Stimulated activated CD4-positive, alpha-beta T cell treated with anti-CD3 and anti-CD28 coated beads, Interleukin-2, amount 100 ng/mL, for 4 hours (primary cell): Measurements from ENCODE around the gene RIC1.
"Not testable (repeated sequence)": the region's sequence is repeated elsewhere in the genome, so short reads cannot be mapped to it uniquely, and the experiment has no call there.

Experiments used
- DNase-seq: peaks from one replicate; pipeline ENCODE4 v3.0.0-alpha.2; 2020; ENCODE audit warnings: low read depth

Gene RIC1

DNA sequence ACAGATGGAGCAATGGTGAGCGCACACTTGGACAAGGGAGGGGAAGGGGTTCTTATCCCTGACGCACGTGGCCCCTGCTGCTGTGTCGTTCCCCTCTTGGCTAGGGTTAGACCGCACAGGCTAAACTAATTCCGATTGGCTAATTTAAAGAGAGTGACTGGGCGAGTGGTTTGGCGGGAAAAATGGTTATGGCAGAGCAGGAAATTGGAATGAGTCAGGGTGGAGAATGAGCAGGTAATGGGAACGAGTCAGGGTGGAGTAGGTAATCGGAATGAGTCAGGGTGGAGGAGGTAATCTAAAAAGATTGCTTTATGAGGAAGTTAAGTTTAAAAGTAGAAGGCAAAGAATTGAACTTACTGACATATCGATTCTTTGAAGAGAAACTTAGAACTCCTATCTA, 46.1 kb downstream of the RIC1 start:
- DNase-seq: not testable (repeated sequence)

DNA sequence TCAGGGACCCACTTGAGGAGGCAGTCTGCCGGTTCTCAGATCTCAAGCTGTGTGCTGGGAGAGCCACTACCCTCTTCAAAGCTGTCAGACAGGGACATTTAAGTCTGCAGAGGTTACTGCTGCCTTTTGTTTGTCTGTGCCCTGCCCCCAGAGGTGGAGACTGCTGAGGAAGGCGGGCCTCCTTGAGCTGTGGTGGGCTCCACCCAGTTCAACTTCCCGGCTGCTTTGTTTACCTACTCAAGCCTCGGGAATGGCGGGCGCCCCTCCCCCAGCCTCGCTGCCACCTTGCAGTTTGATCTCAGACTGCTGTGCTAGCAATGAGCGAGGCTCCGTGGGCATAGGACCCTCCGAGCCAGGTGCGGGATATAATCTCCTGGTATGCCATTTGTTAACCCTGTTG, 54.7 kb downstream of the RIC1 start:
- DNase-seq: not testable (repeated sequence)

DNA sequence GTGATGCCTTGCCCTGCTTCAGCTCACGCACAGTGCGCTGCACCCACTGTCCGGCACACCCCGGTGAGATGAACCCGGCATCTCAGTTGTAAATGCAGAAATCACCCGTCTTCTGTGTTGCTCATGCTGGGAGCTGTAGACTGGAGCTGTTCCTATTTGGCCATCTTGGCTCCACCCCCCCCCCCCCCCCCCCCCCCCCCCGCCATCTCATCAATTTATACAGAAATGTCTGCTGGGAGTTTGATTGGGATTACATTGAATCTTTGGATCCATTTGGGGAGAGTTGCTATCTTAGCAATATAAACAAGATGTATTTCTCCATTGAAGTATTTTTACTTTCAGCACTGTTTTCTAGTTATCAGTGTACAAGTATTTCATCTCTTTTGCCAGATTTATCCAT, 55.2 kb downstream of the RIC1 start:
- DNase-seq: no peak

DNA sequence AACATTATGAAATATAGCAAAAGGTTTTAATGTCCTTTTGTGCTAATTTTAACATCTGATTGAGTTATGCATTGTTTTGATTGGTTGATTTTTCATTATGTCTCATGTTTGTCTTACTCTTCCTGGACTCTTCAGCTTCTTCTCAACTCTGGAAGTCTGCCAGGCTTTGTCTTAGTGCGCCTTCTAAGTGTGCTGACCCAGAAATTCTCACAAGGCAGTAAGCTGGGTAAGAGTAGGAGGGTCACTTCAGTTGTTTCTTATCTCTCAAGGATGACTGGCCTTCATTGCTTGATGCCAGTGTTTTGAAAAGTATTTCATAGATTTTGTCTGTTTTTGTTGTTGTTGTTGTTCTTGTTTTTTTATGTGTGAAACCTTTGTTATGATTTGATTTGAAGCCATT, 59.2 kb downstream of the RIC1 start:
- DNase-seq: no peak

DNA sequence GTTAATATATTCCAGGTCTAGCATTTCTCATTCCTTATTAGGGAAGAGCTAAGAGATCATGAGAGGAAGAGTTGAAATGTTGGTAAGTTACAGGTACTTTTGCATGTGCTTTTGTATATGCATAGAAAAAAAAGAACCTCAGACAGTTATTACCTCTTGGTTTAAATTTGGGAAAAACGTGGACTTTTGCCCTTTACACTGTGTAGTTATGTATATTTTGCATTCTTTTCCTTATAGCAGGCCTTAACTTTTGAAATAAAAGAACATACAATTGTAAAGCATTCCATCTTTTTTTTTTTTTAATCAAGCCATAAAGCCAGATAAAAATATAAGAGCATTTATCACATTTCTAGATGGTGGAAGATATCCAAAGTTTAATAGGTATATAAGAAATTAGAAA, 61.4 kb downstream of the RIC1 start:
- no peak for DNase-seq

DNA sequence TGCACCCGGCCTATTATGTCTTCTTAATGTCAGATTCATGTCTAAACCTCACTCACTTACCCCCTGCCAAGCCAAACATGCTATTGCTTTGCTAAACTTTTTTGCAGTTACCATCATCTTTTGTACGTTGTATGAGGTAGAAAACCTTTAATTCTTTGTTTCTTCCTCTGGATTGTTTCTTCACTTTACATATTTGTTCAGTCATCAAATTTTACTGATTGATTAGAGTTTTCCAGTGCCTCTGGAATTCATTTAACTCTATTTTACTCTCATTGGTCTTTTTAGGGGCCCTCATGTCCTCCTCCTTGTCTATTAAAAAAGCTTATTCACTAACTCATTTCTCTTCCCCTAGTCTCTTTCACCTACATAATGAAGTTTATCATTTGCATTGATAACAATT, 67.0 kb downstream of the RIC1 start:
- no peak for DNase-seq

DNA sequence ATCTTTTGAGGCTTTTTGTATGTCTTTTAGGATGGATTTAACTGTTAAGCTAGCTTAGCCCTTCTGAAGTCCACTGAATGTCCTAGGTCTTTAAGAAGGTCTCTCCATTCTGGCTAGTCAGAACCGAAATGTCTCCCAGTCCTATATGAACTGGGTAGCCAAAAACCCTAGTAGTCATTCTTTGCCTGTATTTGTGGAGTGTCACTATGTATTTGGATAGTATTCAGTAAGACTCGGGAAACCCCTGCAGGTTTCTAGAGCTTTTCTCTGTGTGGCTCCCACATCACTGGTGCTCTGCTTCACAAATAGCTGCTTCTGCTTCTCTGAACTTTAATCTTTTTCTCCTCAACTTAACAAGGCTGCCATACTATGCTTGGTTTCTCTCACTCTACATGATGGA, 68.0 kb downstream of the RIC1 start:
- DNase-seq: no peak

DNA sequence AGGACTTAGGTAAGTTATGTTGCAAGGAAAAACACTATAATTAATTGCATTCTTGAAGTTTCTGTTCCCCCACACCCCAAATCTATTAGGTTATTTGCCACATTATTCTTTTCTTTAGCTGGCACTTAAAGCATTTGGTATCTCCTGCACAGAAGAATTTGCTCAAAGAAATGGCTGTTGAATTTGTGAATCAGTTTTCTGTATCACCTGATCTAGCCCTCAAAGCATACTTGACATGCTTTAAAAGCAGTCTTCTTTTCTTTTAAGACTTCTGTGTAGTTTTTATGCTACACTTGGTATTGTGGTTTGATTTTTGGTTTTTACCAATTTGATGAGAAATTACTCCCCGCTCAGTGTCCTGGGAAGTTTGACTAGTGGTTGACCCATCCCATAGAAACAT, 69.1 kb downstream of the RIC1 start:
- DNase-seq: no peak

DNA sequence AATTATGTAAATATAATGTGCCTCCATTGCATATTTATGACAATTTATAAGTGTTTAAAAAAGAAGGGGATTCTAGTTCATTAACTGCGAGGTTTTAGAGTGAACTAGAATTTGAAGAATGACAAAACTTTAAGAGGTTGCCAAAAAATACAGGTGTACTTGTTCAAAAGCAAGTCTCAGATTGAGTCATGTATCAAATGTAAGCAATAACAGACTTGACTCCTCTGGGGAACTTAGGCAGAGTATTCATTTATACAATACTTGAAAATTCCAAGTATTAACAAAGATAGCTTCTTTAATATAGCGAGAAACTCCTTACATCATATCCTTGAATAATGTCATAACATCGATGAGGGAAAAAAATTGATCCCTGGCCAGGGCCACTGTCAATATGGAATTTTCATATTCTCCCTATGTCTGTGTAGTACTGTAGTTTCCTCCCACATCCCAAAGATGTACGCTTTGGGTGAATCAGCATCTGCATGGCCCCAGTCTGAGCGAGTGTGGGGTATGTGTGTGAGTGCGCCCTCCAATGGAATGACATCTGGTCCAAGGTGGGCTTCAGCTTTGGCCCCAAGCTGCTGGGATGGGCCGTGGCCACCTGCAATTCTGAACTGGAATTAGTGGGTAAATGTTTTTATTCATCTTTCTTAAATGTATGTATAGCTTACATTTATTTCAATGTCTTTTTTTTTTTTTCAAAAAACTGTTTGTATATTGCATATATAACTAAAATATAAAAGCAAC, 70.1 kb downstream of the RIC1 start:
- no peak for DNase-seq

DNA sequence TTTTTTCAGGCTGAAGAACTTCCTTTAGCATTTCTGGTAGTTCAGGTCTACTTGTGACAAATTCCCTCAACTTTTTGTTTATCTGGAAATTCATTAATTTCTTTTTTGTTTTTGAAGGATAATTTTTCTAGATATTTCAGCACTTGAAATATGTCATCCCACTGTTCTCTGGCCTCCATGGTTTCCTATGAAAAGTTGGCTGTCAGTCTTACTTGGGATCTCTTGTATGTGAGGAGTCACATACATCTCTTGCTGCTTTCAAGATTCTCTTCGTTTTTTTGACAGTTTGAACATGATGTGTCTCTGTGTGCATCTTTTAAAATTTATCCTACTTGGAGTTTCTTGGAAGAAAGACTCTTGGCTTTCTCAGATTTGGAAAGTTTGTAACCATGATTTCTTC, 79.5 kb downstream of the RIC1 start:
- no peak for DNase-seq

DNA sequence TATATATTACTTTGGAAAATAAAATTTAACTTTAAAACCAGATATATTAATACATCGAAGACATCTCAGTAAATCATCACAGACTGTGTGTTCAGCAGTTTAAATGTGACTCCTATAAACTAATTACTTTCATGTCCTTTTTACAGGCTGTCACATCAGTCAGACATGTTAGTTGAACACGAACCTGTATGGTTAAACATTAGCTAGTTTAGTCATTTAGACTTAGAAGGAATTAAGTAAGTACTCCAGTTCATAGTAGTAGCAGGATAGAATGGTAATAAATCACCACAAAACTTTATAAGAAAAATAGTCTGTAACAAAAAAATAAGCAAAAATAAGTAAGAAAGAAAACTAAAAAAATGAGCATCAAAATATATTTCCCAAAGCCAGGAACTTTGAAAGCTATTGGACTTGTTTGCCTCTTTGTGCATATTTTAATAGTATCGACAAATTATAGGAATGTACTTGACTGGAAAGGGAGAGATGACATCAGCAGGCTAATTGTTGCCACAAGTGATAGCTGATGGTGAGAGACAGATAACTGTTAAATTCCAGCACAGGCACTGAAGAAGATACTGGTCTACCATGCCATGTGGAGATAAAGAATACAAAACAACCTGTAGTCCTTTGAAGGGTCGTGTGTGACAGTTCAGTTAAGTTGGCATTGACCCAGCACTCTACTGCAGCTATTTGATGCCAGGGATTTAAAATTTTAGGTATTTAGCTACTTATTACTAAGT, 83.9 kb downstream of the RIC1 start:
- DNase-seq: no peak

DNA sequence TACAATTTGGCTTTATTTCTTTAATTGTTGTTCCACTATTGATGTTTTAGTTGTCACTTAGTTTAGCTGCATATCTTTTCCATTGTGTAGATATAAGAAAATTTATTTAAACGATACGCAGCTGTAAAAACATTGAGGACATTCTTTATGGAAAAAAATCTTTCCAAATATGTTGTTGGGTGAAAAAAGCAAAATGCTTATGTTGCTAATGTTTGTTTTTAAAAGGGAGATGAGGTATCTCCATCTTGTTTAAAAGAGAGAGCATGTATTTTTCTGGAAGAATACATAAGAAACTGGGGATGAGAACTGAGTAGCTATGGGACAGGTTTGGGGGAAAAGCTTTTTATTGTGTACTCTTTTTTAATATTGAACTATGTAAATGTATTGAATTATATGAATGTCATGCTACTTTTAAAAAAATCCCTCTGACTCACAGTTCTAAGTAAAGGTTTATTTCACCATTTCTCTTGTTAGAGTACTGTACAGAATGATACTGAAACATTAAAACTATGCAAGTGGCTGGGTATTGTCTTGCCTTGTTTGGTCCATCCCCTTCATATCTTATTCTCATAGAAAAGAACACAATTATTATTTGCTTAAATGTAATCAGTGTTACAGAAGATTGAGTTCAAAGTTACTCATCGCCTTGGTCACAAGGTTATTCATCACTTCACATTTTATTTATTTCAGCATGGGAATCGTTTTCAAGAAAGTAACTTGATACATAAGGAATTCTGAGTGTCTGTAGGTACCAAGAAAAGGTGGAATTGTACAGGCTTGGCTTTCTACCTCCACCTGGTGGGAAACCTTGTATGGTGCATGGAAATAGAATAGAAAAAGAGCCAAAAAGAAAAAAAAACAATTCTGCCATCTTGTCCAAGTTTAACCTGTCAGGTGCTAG, 85.8 kb downstream of the RIC1 start:
- DNase-seq: no peak

DNA sequence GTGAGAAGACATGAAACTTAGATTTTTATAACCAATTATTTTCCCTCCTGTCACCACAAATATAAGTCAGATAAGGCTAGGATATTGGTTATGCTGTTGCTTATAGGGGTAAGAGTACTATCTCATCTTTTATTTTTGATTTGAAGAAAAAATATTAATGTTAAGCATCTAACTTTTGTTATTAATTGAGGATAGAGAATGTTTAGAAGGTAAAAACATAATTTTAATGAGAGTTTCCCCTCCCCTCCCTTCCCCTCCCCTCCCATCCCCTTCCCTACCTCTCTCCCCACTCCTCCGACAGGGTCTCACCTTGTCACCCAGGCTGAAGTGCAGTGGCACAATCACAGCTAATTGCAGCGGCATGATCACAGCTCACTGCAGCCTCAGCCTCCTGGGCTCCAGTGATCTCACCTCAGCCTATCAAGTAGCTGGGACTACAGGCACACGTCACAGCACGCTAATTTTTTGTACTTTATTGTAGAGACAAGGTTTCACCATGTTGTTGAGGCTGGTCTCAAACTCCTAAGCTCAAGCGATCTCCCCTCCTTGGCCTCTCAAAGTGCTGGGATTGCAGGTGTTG, 86.7 kb downstream of the RIC1 start:
- DNase-seq: no peak

DNA sequence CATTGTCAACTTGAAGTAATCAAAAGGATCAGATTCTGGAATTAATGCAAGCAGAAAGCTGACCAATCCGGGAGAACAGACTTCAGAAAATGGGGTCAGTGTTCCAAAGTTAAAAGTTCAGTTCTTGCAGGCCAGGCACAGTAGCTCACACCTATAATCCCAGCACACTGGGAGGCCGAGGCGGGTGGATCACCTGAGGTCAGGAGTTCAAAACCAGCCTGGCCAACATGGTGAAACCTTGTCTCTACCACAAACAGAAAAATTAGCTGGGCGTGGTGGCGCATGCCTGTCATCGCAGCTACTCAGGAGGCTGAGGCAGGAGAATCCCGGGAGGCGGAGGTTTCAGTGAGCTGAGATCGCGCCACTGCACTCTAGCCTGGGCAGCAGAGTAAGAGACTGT, 88.5 kb downstream of the RIC1 start:
- not testable (repeated sequence) for DNase-seq

DNA sequence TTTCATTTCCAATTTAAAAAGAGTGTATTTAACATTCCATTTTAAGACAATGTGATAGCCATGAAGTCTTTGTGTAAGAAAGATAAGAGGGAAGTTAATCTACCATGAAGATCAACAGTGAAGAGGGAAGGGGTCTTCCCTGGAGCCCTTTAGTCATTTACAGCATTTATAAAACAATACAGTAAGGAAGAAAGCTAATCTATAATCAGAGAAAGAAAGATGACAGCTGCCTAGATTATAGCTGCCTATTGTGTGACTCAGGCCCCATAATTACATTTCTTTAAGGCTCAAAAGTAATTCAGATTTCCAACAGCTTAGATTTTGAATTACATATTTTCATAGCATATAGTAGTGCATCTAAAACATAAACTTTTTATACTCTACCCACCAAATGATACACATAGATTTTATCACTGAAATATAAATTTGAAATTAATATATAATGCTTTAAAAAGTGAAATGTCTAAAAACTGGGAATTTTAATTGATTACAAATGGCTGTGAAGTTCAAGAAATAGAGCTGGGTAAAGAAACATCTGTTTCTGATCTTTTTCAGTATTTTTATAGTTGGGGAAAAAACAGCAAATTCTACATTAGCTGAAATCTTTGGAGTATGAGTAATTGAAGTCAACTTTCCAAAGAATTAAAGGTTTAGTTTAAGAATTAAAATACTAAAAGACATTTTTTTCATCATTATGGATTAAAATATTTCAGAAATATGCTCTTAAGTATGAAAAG, 89.6 kb downstream of the RIC1 start:
- no peak for DNase-seq

DNA sequence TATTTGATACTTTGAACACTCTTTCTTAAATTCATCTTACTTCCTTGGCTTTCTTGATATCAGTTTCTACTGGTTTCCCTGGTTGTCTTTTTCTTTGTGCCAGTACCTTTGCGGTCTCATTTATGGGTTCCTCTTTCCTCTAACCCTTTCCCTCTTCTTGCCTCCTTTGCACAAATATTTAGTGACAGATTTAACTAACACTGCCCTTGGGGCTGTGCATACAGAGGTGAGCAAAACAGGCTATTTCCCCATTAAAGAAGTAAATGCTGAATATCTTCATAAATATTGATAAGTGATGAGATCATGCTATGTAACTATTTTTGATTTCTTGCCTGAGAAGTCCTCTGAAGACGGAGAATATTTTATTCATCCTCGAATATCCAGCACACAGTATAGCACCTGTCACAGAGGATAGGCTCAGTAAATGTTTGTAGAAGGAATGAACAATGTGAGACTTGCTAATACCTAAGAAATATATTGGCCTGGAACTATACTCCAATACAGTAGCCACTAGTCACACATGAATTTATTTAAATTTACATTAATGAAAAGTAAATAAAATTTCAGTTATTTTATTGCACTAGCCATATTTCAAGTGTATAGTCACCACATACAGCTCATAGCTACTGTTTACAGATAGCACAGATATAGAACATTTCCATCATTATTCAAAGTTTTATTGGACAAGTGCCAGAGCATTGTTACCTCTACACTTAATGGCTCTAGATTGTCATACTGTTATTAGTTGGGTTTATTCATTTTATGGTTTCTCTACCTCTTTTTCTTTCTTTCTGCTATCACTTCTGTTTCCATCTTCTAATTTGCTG, 90.4 kb downstream of the RIC1 start:
- DNase-seq: no peak

DNA sequence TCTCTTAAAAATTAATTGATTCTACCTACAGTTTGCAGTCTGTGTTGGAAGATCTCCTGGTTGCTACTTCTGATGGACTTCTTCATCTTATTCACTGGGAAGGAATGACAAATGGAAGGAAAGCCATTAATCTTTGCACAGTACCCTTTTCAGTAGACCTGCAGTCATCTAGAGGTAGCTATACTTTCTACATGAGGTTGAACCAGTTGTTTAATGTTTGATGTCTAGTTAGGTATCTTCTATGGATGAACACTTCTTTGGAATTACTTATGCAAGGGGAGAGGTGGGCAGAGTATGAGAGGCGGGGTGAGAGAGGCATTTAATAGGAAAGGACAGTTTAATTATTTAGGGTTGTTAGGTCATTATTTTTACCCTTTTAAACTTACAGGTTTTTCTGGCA, 91.2 kb downstream of the RIC1 start:
- DNase-seq: no peak

DNA sequence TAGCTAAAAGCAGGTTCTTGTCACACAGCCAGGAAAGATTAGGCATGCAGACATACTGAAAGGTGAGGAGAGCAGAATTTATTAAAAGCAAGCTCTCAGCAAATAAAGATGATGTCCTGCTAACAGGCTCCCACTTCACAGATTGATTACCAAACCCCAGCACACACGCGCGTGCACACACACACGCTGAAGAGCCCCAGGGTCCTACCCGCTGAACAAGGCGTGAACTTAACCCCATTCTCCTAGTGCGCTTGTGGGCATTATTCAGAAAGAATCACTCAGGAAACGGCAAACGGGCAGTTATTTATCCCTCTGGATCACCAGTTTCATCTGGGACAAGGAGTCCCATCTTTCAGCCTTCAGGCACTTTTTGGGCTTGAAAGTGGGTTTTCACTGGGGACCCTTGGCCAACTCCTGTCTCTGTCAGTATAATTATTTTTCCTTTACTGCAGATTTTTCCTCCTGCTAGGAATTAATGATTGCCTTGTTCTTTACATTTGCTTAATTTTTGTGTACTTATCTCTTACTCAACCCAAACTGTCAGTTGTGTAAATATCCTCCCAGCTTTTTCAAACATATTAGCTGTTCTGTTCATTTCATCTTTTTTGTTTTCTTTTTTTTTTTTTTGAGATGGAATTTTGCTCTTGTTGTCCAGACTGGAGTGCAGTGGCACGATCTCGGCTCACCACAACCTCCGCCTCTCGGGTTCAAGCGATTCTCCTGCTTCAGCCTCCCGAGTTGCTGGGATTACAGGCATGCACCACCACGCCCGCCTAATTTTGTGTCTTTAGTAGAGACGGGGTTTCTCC, 92.6 kb downstream of the RIC1 start:
- no peak for DNase-seq

DNA sequence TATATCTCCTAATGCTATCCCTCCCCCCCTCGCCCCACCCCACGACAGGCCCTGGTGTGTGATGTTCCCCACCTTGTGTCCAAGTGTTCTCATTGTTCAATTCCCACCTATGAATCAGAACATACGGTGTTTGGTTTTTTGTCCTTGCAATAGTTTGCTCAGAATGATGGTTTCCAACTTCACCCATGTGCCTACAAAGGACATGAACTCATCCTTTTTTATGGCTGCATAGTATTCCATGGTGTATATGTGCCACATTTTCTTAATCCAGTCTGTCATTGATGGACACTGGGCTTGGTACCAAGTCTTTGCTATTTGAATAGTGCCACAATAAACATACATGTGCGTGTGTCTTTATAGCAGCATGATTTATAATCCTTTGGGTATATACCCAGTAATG, 93.8 kb downstream of the RIC1 start:
- DNase-seq: not testable (repeated sequence)

DNA sequence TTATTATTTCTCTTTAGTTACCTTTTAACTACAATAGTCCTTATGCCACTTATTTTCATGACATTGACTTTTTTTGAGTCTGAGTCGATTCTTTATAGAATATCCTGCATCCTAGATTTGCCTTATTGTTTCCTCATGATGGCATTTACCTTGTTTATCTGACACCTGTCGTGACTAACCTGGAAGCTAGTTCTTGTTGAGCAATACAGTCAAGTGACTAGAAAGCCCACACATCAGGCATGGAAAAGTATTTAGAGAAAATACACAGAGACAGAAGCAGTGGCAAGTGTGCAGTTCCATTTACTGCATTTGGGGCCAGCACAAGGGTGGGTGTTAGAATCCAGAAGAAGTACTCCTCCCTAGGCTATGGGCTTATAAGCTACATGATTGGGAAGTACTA, 106.2 kb downstream of the RIC1 start:
- DNase-seq: no peak
